Measurements from ENCODE around the gene STIM2. TPM values are rescaled to one million over a fixed set of nuclear protein-coding genes. Genes with fewer than 3 reads are reported as not detected.
A peak's percentile ranks its signal among the peaks of the same experiment; 100 is the strongest.

STIM2 gene
- total RNA-seq, 1 donor from 2014 or later, result 36.7 TPM

DNA sequence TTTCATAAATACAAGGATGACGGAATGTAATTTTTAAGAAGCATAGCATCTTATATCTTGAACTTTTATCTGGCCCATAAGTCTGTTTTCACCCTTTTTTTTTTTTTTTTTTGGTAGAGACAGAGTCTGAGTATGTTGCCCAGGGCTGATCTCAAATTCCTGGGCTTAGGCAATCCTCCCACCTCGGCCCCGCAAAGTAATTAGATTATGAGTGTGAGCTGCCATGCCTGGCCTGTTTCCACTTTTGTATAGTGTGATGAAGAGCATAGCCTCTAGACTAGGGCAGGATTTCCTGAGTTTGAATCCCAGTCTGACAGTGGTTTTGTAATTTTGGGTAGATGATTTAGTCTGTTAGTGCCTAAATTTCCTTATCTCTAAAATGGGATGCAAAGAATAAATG lies 11.0 kb downstream of the STIM2 start:
- no peak overlapping the region for H3K4me3 ChIP-seq
- intact Hi-C loops (cut with DNase I), result no loop called here
- ATAC-seq, result peak; percentile 30
- no peaks in the 10 kb centered on the region for H3K27me3 ChIP-seq
- TF ChIP-seq, protein P1, sequence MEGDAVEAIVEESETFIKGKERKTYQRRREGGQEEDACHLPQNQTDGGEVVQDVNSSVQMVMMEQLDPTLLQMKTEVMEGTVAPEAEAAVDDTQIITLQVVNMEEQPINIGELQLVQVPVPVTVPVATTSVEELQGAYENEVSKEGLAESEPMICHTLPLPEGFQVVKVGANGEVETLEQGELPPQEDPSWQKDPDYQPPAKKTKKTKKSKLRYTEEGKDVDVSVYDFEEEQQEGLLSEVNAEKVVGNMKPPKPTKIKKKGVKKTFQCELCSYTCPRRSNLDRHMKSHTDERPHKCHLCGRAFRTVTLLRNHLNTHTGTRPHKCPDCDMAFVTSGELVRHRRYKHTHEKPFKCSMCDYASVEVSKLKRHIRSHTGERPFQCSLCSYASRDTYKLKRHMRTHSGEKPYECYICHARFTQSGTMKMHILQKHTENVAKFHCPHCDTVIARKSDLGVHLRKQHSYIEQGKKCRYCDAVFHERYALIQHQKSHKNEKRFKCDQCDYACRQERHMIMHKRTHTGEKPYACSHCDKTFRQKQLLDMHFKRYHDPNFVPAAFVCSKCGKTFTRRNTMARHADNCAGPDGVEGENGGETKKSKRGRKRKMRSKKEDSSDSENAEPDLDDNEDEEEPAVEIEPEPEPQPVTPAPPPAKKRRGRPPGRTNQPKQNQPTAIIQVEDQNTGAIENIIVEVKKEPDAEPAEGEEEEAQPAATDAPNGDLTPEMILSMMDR (IDR thresholded peaks at IDR 0.05), result no peak
- no peak for DNase-seq
- H3K27ac ChIP-seq, result no peak overlapping the region
- no peaks in the 10 kb centered on the region for H3K36me3 ChIP-seq
- H3K4me1 ChIP-seq, result peaks cover 18% of the 10 kb centered on the region
- H3K9me3 ChIP-seq, result no peaks in the 10 kb centered on the region

DNA sequence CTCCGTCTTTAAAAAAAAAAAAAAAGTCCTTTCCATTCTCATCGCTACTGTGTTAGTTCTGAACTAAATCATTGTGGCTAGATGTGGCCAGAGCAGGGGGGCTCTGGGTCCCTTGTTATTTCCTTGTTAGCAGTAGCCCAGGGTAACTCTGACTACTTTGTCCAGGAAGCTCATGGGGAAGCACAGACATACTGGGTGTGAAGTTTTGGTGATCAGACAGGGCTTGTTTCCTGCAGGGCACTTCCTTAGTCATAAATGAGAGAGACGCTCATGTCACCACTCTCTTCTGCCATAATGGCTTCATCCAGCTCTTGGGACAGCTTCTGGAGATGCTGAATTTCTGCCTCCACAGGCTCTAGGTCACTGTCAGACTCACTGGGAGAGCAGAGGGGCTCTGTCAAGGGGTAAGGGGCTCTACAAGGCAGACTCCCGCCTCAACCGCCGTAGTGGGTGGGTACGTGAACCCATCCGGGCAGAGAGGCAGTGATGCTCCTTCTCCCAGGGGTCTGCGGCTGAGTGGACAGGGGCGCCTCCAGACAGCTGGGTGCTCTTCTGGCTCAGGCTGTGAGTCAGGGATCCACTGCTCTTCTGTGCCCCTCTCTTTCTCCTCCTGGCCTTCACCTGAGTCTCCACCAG lies 12.9 kb downstream of the STIM2 start:
- peak; percentile 75 for ATAC-seq
- Histone ChIP-seq H3K27me3 (no peaks in the 10 kb centered on the region), H3K4me3 (no peak overlapping the region), H3K9me3 (no peaks in the 10 kb centered on the region), H3K36me3 (no peaks in the 10 kb centered on the region), H3K27ac (no peak overlapping the region), H3K4me1 (peaks cover 6% of the 10 kb centered on the region)
- no peak for DNase-seq
- intact Hi-C loops (cut with DNase I), result no loop called here
- TF ChIP-seq, protein P1 (IDR thresholded peaks at IDR 0.05), result no peak

DNA sequence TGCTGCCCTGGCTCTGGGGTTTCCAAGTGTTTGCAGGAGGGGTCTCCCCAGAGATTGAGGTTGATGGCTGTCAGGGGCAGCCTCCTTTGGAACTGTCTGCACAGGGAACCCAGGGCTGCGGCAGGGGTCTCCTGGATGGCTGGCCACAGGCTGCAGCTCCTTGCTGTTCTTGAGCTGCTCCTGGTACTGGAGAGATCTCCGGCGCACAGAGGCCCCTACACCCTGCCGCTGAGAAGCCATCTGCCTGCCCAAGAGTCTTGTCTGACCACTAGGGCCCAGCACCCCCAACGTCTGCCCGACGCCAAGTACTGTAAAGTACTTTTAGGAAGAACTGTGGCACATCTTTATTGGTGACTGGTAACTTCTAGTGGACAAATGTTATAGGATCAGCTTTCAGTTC lies 13.5 kb downstream of the STIM2 start:
- TF ChIP-seq, protein P1 (IDR thresholded peaks at IDR 0.05), result no peak
- DNase-seq (no peak), ATAC-seq (no peak)
- no peak overlapping the region for H3K27ac ChIP-seq
- H3K36me3 ChIP-seq, result no peaks in the 10 kb centered on the region
- H3K4me1 ChIP-seq, result peaks cover 4% of the 10 kb centered on the region
- no peaks in the 10 kb centered on the region for H3K9me3 ChIP-seq
- no peaks in the 10 kb centered on the region for H3K27me3 ChIP-seq
- H3K4me3 ChIP-seq, result no peak overlapping the region
- intact Hi-C loops (cut with DNase I), result no loop called here

DNA sequence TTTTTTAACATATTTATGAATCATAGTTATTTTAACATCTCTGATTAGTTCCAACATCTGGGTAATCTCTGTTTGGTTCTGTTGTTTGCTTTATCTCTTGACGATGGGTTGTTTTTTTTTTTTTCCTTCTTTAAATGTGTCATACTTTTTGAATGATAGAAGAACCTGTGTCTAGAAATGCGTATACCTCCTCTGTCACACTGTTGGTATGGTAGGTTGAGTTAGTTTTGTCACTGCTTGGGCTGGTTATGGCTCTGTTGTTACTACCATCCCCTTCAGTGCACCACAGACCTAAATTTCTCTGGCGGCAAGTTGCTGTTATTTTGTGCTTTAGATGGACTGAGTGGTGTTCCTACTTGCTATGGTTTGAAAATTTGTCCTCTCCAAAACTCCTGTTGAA lies 16.8 kb downstream of the STIM2 start:
- TF ChIP-seq, protein P1 (IDR thresholded peaks at IDR 0.05), result no peak
- DNase-seq (no peak), ATAC-seq (no peak)
- Histone ChIP-seq H3K27ac (no peak overlapping the region), H3K27me3 (no peaks in the 10 kb centered on the region), H3K4me3 (no peak overlapping the region), H3K36me3 (no peaks in the 10 kb centered on the region), H3K4me1 (peaks cover 4% of the 10 kb centered on the region), H3K9me3 (no peaks in the 10 kb centered on the region)
- intact Hi-C loops (cut with DNase I), result no loop called here

DNA sequence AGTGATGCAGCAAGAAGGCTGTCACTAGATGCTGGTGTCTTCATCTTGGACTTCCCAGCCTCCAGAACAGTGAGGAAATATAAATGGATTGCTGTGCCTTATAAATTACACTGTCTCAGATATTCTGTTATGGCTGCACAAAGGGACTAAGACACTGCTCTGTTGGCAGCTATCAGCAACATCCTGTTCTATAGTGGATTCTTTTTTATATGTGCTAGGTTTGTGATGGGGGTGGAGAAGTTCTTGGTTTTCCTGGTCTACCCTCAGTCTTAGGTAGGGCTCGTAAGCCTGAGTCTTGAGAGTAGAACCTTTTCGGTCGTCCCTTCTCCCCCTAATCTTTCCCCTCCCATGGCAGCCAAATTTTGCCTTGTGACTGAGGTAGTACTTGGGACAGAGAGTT lies 17.3 kb downstream of the STIM2 start:
- Histone ChIP-seq H3K4me3 (no peak overlapping the region), H3K27me3 (no peaks in the 10 kb centered on the region), H3K36me3 (no peaks in the 10 kb centered on the region), H3K9me3 (no peaks in the 10 kb centered on the region), H3K4me1 (peaks cover 4% of the 10 kb centered on the region), H3K27ac (peak overlapping the region; percentile 11)
- ATAC-seq, result no peak
- no peak for DNase-seq
- TF ChIP-seq, protein P1 (IDR thresholded peaks at IDR 0.05), result no peak
- intact Hi-C loops (cut with DNase I), result no loop called here
